GM23338 (cell line): Measurements from ENCODE around the gene FDXACB1. TPM values are rescaled to one million over a fixed set of nuclear protein-coding genes. Genes with fewer than 3 reads are reported as not detected.
"Not testable (repeated sequence)": the region's sequence is repeated elsewhere in the genome, so short reads cannot be mapped to it uniquely, and the experiment has no call there.

Experiments
- ATAC-seq: fragments of 200-7000 bp; cut with Tn5 transposase; 3 replicates; pipeline ENCODE4 v1.9.1; 2020
- DNase-seq: peaks from one replicate; pipeline ENCODE4 v3.0.0-alpha.2; 2015; ENCODE audit warnings: low spot score
- H2AFZ ChIP-seq: fragments of 200-600 bp; sonication (generic); 2 replicates; pipeline ENCODE4 v1.8.0; 2016; ENCODE audit warnings: antibody characterized with exemption, mild to moderate bottlenecking, moderate library complexity
- H3F3A ChIP-seq: fragments of 200-600 bp; sonication (generic); replicated peaks from 2 replicates; pipeline ENCODE4 v1.8.0; 2017; ENCODE audit warnings: antibody characterized with exemption, mixed run types, low read depth
- H3K27ac ChIP-seq: fragments of 200-600 bp; sonication (generic); 2 replicates; pipeline ENCODE4 v1.6.1; 2016; ENCODE audit warnings: low read depth
- H3K27me3 ChIP-seq: fragments of 200-600 bp; sonication (generic); 2 replicates; pipeline ENCODE4 v1.8.0; 2016; ENCODE audit warnings: mild to moderate bottlenecking, mixed run types, moderate library complexity; ENCODE audit not compliant: insufficient read depth
- H3K36me3 ChIP-seq: fragments of 200-600 bp; sonication (generic); 2 replicates; pipeline ENCODE4 v1.8.0; 2016; ENCODE audit warnings: mild to moderate bottlenecking; ENCODE audit not compliant: insufficient read depth
- H3K4me1 ChIP-seq: fragments of 200-600 bp; sonication (generic); 2 replicates; pipeline ENCODE4 v1.8.0; 2016; ENCODE audit warnings: mild to moderate bottlenecking, moderate library complexity; ENCODE audit not compliant: insufficient read depth
- H3K4me2 ChIP-seq: fragments of 200-600 bp; sonication (generic); 2 replicates; pipeline ENCODE4 v1.7.1; 2017; ENCODE audit warnings: mixed run types
- H3K4me3 ChIP-seq: fragments of 200-600 bp; sonication (generic); 2 replicates; pipeline ENCODE4 v1.6.1; 2016; ENCODE audit warnings: mixed run types
- H3K79me2 ChIP-seq: fragments of 200-600 bp; sonication (generic); replicated peaks from 2 replicates; pipeline ENCODE4 v1.8.0; 2017; ENCODE audit warnings: mild to moderate bottlenecking; ENCODE audit not compliant: insufficient read depth
- H3K9me2 ChIP-seq: fragments of 200-600 bp; sonication (generic); 2 replicates; pipeline ENCODE4 v1.8.0; 2017; ENCODE audit not compliant: insufficient read depth
- H4K20me1 ChIP-seq: fragments of 200-600 bp; sonication (generic); replicated peaks from 2 replicates; pipeline ENCODE4 v1.8.0; 2017; ENCODE audit warnings: mild to moderate bottlenecking; ENCODE audit not compliant: insufficient read depth
- H3K27ac Mint-ChIP-seq: 2 replicates; pipeline ENCODE4 v1.8.0; 2020; ENCODE audit warnings: inconsistent platforms, mild to moderate bottlenecking, moderate library complexity, mixed read lengths
- H3K27me3 Mint-ChIP-seq: 3 replicates; pipeline ENCODE4 v1.8.0; 2022; ENCODE audit warnings: low read depth, mild to moderate bottlenecking, moderate library complexity, mixed read lengths, inconsistent platforms; ENCODE audit not compliant: insufficient read depth, poor library complexity
- H3K36me3 Mint-ChIP-seq: 3 replicates; pipeline ENCODE4 v1.8.0; 2021; ENCODE audit warnings: low read depth, mild to moderate bottlenecking, inconsistent platforms, moderate library complexity, mixed read lengths
- H3K4me1 Mint-ChIP-seq: 3 replicates; pipeline ENCODE4 v1.8.0; 2020; ENCODE audit warnings: mild to moderate bottlenecking, inconsistent platforms, mixed read lengths
- H3K4me3 Mint-ChIP-seq: 3 replicates; pipeline ENCODE4 v1.8.0; 2021; ENCODE audit warnings: moderate library complexity, mild to moderate bottlenecking, inconsistent platforms, mixed read lengths
- H3K9me3 Mint-ChIP-seq: 3 replicates; pipeline ENCODE4 v1.8.0; 2020; ENCODE audit warnings: moderate library complexity, mild to moderate bottlenecking, inconsistent platforms, mixed read lengths
- CREB1 ChIP-seq: fragments of 250-450 bp; sonication (Bioruptor Pico); IDR thresholded peaks from 2 replicates; pipeline ENCODE4 v1.5.0; 2020; ENCODE audit warnings: low read depth, mild to moderate bottlenecking, moderate library complexity
- CTCF ChIP-seq, 2 experiments: fragments of 200-600 bp in 1 of 2; sonication (generic) in 1 of 2; conservative IDR thresholded peaks; 2 replicates each; pipeline versions ENCODE4 v1.5.1 to v1.6.1; 2016 to 2017; ENCODE audit warnings: antibody characterized with exemption in 2 of 2, low read depth in 2 of 2, mild to moderate bottlenecking in 2 of 2, moderate library complexity in 1 of 2
- EZH2 ChIP-seq: fragments of 200-600 bp; sonication (generic); IDR thresholded peaks from one replicate; pipeline ENCODE4 v1.8.0; 2017; ENCODE audit warnings: antibody characterized with exemption, mild to moderate bottlenecking, low read depth; ENCODE audit not compliant: unreplicated experiment
- EZH2phosphoT487 ChIP-seq: fragments of 200-600 bp; sonication (generic); IDR thresholded peaks from one replicate; pipeline ENCODE4 v1.8.1; 2018; ENCODE audit warnings: antibody characterized with exemption; ENCODE audit not compliant: unreplicated experiment
- NANOG ChIP-seq: IDR thresholded peaks from 2 replicates; pipeline ENCODE4 v1.6.1; 2016; ENCODE audit warnings: antibody characterized with exemption, borderline replicate concordance
- POLR2AphosphoS5 ChIP-seq: IDR thresholded peaks from 2 replicates; pipeline ENCODE4 v1.6.1; 2016; ENCODE audit warnings: antibody characterized with exemption, low read depth
- ZNF114 ChIP-seq: fragments of 250-450 bp; sonication (Bioruptor Pico); IDR thresholded peaks from 2 replicates; pipeline ENCODE4 v1.5.0; 2020; ENCODE audit warnings: mild to moderate bottlenecking, moderate library complexity
- ZNF331 ChIP-seq: fragments of 250-450 bp; sonication (Bioruptor Pico); IDR thresholded peaks from 2 replicates; pipeline ENCODE4 v1.5.0; 2020; ENCODE audit warnings: low read depth, mild to moderate bottlenecking, moderate library complexity
- polyA plus RNA-seq: library from polyadenylated mRNA; unstranded; fragments of >200 nt; fragmentation: Nextera tagmentation; extraction: Ambion mirVana; gene quantifications from 2 replicates; pipeline ENCODE4 v1.2.1, GENCODE V29; 2016
- total RNA-seq: library from RNA; depleted of rRNA; stranded (reverse); fragments of >200 nt; shearing (Covaris generic); gene quantifications from 2 replicates; pipeline ENCODE4 v1.2.3, GENCODE V29; 2014
- TF ChIP-seq, protein P1 (sequence below): IDR thresholded peaks from one replicate; pipeline ENCODE4 v1.6.1; 2018; ENCODE audit warnings: antibody characterized with exemption; ENCODE audit not compliant: unreplicated experiment
- TF ChIP-seq, protein P2 (sequence below): IDR thresholded peaks from 2 replicates; pipeline ENCODE4 v1.6.1; 2016; ENCODE audit warnings: antibody characterized with exemption

Gene FDXACB1
- total and polyA plus RNA-seq, 2 experiments from 2014 or later, result 1.6 to 2.4 TPM

- not testable (repeated sequence) for H3K9me2 ChIP-seq, H3F3A ChIP-seq, ATAC-seq, H3K4me3 Mint-ChIP-seq, H3K79me2 ChIP-seq, H4K20me1 ChIP-seq, DNase-seq, H3K27me3 ChIP-seq, H3K4me2 ChIP-seq, H3K36me3 ChIP-seq, H2AFZ ChIP-seq, H3K9me3 Mint-ChIP-seq, H3K4me3 ChIP-seq, H3K27me3 Mint-ChIP-seq, H3K4me1 Mint-ChIP-seq, H3K4me1 ChIP-seq, H3K36me3 Mint-ChIP-seq, H3K27ac Mint-ChIP-seq, H3K27ac ChIP-seq
Measured at GRCh38 chr11:111885053-111885452, 6.1 kb upstream of the FDXACB1 start.

GRCh38 chr11:111882202-111882601, 3.2 kb upstream of the FDXACB1 start:
- H4K20me1 ChIP-seq, result no peaks in the 10 kb centered on the region
- Mint-ChIP-seq H3K36me3 (no peaks in the 10 kb centered on the region), H3K27me3 (peaks cover 5% of the 10 kb centered on the region), H3K9me3 (no peaks in the 10 kb centered on the region), H3K4me3 (no peak overlapping the region), H3K4me1 (peaks cover 5% of the 10 kb centered on the region; the same call in 2 of the 3 replicates), H3K27ac (no peak overlapping the region)
- no peaks in the 10 kb centered on the region for H3K79me2 ChIP-seq
- no peak overlapping the region for H3K4me3 ChIP-seq
- DNase-seq, result no peak
- H2AFZ ChIP-seq, result no peak overlapping the region
- peaks cover 5% of the 10 kb centered on the region for H3F3A ChIP-seq
- TF ChIP-seq EZH2phosphoT487, result no peak
- no peak for TF ChIP-seq CREB1 (CRISPR knock-in tag)
- TF ChIP-seq EZH2, result no peak
- TF ChIP-seq, protein P1, sequence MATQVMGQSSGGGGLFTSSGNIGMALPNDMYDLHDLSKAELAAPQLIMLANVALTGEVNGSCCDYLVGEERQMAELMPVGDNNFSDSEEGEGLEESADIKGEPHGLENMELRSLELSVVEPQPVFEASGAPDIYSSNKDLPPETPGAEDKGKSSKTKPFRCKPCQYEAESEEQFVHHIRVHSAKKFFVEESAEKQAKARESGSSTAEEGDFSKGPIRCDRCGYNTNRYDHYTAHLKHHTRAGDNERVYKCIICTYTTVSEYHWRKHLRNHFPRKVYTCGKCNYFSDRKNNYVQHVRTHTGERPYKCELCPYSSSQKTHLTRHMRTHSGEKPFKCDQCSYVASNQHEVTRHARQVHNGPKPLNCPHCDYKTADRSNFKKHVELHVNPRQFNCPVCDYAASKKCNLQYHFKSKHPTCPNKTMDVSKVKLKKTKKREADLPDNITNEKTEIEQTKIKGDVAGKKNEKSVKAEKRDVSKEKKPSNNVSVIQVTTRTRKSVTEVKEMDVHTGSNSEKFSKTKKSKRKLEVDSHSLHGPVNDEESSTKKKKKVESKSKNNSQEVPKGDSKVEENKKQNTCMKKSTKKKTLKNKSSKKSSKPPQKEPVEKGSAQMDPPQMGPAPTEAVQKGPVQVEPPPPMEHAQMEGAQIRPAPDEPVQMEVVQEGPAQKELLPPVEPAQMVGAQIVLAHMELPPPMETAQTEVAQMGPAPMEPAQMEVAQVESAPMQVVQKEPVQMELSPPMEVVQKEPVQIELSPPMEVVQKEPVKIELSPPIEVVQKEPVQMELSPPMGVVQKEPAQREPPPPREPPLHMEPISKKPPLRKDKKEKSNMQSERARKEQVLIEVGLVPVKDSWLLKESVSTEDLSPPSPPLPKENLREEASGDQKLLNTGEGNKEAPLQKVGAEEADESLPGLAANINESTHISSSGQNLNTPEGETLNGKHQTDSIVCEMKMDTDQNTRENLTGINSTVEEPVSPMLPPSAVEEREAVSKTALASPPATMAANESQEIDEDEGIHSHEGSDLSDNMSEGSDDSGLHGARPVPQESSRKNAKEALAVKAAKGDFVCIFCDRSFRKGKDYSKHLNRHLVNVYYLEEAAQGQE, result no peak
- H3K4me1 ChIP-seq, result 0 out of 2 replicates have a peak, but pooled peaks cover 9% of the 10 kb centered on the region
- no peak overlapping the region for H3K4me2 ChIP-seq
- no peaks in the 10 kb centered on the region for H3K36me3 ChIP-seq
- H3K9me2 ChIP-seq, result no peaks in the 10 kb centered on the region
- H3K27me3 ChIP-seq, result no peaks in the 10 kb centered on the region
- ATAC-seq, result no peak
- no peak overlapping the region for H3K27ac ChIP-seq

DNA sequence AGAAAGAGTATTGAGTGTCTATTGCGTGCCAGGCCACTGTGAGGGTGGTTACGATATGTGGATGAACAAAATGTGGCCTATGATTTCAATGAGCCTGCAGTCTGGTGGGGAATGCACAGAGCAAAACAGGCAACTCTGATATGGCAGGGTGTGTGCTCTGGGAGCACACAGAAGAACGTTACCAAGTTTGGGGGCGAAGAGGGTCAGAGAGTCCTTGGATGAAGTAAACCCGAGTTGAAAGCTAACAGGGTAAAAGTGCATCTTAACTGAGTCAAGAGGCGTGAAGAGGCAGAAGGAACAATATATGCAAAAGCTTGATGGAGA, 634 bp upstream of the FDXACB1 start:
- Histone ChIP-seq H3K36me3 (no peaks in the 10 kb centered on the region), H2AFZ (peak overlapping the region; percentile 95), H3K4me1 (0 out of 2 replicates have a peak, but pooled peaks cover 9% of the 10 kb centered on the region), H3K4me2 (peak overlapping the region; percentile 96), H3F3A (peaks cover 5% of the 10 kb centered on the region), H3K4me3 (peak overlapping the region; percentile 72), H3K27me3 (no peaks in the 10 kb centered on the region), H3K79me2 (no peaks in the 10 kb centered on the region), H3K27ac (peak overlapping the region; percentile 92), H4K20me1 (no peaks in the 10 kb centered on the region), H3K9me2 (no peaks in the 10 kb centered on the region)
- Mint-ChIP-seq H3K27me3 (peaks cover 5% of the 10 kb centered on the region), H3K9me3 (no peaks in the 10 kb centered on the region), H3K27ac (peak overlapping the region; percentile 99), H3K4me3 (peak overlapping the region; percentile 94), H3K4me1 (peaks cover 5% of the 10 kb centered on the region; the same call in 2 of the 3 replicates), H3K36me3 (no peaks in the 10 kb centered on the region)
- ATAC-seq (no peak), DNase-seq (no peak)
- TF ChIP-seq, protein P2, sequence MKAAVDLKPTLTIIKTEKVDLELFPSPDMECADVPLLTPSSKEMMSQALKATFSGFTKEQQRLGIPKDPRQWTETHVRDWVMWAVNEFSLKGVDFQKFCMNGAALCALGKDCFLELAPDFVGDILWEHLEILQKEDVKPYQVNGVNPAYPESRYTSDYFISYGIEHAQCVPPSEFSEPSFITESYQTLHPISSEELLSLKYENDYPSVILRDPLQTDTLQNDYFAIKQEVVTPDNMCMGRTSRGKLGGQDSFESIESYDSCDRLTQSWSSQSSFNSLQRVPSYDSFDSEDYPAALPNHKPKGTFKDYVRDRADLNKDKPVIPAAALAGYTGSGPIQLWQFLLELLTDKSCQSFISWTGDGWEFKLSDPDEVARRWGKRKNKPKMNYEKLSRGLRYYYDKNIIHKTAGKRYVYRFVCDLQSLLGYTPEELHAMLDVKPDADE, result no peak
- TF ChIP-seq CREB1 (CRISPR knock-in tag), result no peak
- no peak for TF ChIP-seq ZNF331 (CRISPR knock-in tag)
- TF ChIP-seq EZH2, result no peak
- TF ChIP-seq ZNF114, result no peak
- no peak for TF ChIP-seq NANOG
- no peak for TF ChIP-seq EZH2phosphoT487
- TF ChIP-seq POLR2AphosphoS5, result no peak
- TF ChIP-seq CTCF (conservative IDR thresholded peaks at IDR 0.05; ENCODE audit: low read depth in 2 of 2), result no peak
- TF ChIP-seq, protein P1, result no peak
